HL-60 (cell line): ENCODE data around the gene BPIFB4.

Experiments
- DNase-seq, 2 experiments: peaks; one replicate each; pipeline ENCODE4 v3.0.0-alpha.2; 2010 to 2020; ENCODE audit warnings: low read depth in 1 of 2, low spot score in 1 of 2
- H3K27ac ChIP-seq: fragments of 250-450 bp; sonication (Bioruptor Pico); replicated peaks from 2 replicates; pipeline ENCODE4 v1.5.1; 2020; ENCODE audit warnings: mild to moderate bottlenecking, moderate library complexity
- H3K27me3 ChIP-seq: fragments of 250-450 bp; sonication (Bioruptor Pico); 2 replicates; pipeline ENCODE4 v1.5.1; 2021; ENCODE audit warnings: mild to moderate bottlenecking, moderate library complexity; ENCODE audit not compliant: insufficient read depth, poor library complexity, severe bottlenecking
- H3K4me3 ChIP-seq: replicated peaks from 2 replicates; pipeline ENCODE4 v1.5.1; 2011; ENCODE audit warnings: mild to moderate bottlenecking, control low read depth, low read length; ENCODE audit not compliant: insufficient read depth
- CTCF ChIP-seq: IDR thresholded peaks from one replicate; pipeline ENCODE4 v1.5.1; 2011; ENCODE audit warnings: low read length, control low read depth, inconsistent platforms; ENCODE audit not compliant: insufficient read depth
- GABPA ChIP-seq: IDR thresholded peaks from 2 replicates; pipeline ENCODE4 v1.6.1; 2012; ENCODE audit warnings: low read depth
- POLR2AphosphoS5 ChIP-seq: IDR thresholded peaks from 2 replicates; pipeline ENCODE4 v1.6.1; 2012; ENCODE audit warnings: low read depth
- REST ChIP-seq: IDR thresholded peaks from 2 replicates; pipeline ENCODE4 v1.6.1; 2012; ENCODE audit warnings: low read depth; ENCODE audit not compliant: insufficient replicate concordance
- SPI1 ChIP-seq: IDR thresholded peaks from 2 replicates; pipeline ENCODE4 v1.6.1; 2012; ENCODE audit warnings: low read depth, mild to moderate bottlenecking, borderline replicate concordance

The BPIFB4 gene

GRCh38 chr20:33124261-33124660 is 44.8 kb downstream of the BPIFB4 start:
- Histone ChIP-seq H3K4me3 (no peak overlapping the region), H3K27me3 (no peaks in the 10 kb centered on the region), H3K27ac (no peak overlapping the region)
- no peak for DNase-seq
- TF ChIP-seq CTCF (no peak), GABPA (no peak), REST (no peak), POLR2AphosphoS5 (no peak), SPI1 (no peak)

GRCh38 chr20:33124994-33125393 is 45.6 kb downstream of the BPIFB4 start:
- DNase-seq: no peak
- no peaks in the 10 kb centered on the region for H3K27me3 ChIP-seq
- no peak overlapping the region for H3K4me3 ChIP-seq
- no peak for TF ChIP-seq POLR2AphosphoS5
- TF ChIP-seq SPI1: no peak
- no peak overlapping the region for H3K27ac ChIP-seq

GRCh38 chr20:33125983-33126382 is 46.5 kb downstream of the BPIFB4 start:
- Histone ChIP-seq H3K4me3 (no peak overlapping the region), H3K27me3 (no peaks in the 10 kb centered on the region), H3K27ac (no peak overlapping the region)
- no peak for TF ChIP-seq GABPA
- no peak for TF ChIP-seq REST
- no peak for TF ChIP-seq POLR2AphosphoS5
- no peak for TF ChIP-seq SPI1
- no peak for TF ChIP-seq CTCF
- no peak for DNase-seq

- Histone ChIP-seq H3K27me3 (no peaks in the 10 kb centered on the region), H3K4me3 (no peak overlapping the region), H3K27ac (no peak overlapping the region)
- DNase-seq: no peak
- TF ChIP-seq CTCF (no peak), SPI1 (no peak), POLR2AphosphoS5 (no peak), GABPA (no peak)
These were observed 48.1 kb downstream of the BPIFB4 start for GRCh38 chr20:33127422-33128097.
